ENCODE measurements around the gene KRT71. TPM values are rescaled to one million over a fixed set of nuclear protein-coding genes. Genes with fewer than 3 reads are reported as not detected.

KRT71 gene
- total RNA-seq, 1 experiment from 2014 or later = not detected

GRCh38 chr12:52496590-52497071 lies 56.3 kb downstream of the KRT71 start:
- Histone ChIP-seq H3K27ac (ENCODE audit: low read depth, low read length) (peak overlapping the region; percentile 80), H3K9me2 (ENCODE audit: insufficient read depth) (no peaks in the 10 kb centered on the region), H2AFZ (ENCODE audit: low read depth, low read length, poor library complexity, severe bottlenecking) (no peak overlapping the region), H3K4me1 (ENCODE audit: control insufficient read depth in 1 of 2, insufficient read depth in 2 of 2, low read length in 2 of 2) (peaks cover 29 to 78% of the 10 kb centered on the region in 2 experiments), H3K79me2 (ENCODE audit: insufficient read depth, low read length) (no peaks in the 10 kb centered on the region), H3K27me3 (ENCODE audit: insufficient read depth, low read length) (no peaks in the 10 kb centered on the region), H3K36me3 (ENCODE audit: control insufficient read depth in 1 of 2, insufficient read depth in 2 of 2, low read length in 2 of 2) (no peaks in the 10 kb centered on the region), H3K9ac (ENCODE audit: low read length) (peak overlapping the region; percentile 59), H4K20me1 (ENCODE audit: insufficient read depth) (no peaks in the 10 kb centered on the region), H3K9me3 (ENCODE audit: control insufficient read depth in 1 of 2, insufficient read depth in 1 of 2, low read depth in 1 of 2, low read length in 2 of 2) (no peaks in the 10 kb centered on the region), H3K4me2 (ENCODE audit: low read length) (peak overlapping the region; percentile 73), H3K4me3 (replicated peaks in 1 of 2; ENCODE audit: low read depth in 1 of 2, low read length in 2 of 2) (peak overlapping the region in 1 of 2 experiments; percentile 30; a peak in 1 of 4 replicates)
- POLR2A ChIA-PET = interaction anchor here (0.5 to 0.7 kb wide), 2 partner anchors 11 to 197 kb away, joined by 3 read pairs; no protein-coding TSS in a partner anchor
- CTCF ChIA-PET = no interaction called here
- RAD21 ChIA-PET (ENCODE audit: low non-redundant PET in 1 of 2, low total read pairs in 2 of 2, uncharacterized antibody in 2 of 2, unreplicated experiment in 2 of 2) = no interaction called here
- BruUV-seq (replicated peaks) = no TSS peak
- ATAC-seq = peak; percentile 85
- peak; percentile 80 for DNase-seq (ENCODE audit: low read depth, low spot score)
- intact Hi-C loops (cut with micrococcal nuclease) = no loop called here
- no peak for TF ChIP-seq EZH2 (IDR thresholded peaks at IDR 0.05)
- TF ChIP-seq ZBTB33 (IDR thresholded peaks at IDR 0.05; ENCODE audit: extremely low read depth, insufficient replicate concordance, low read length) = no peak
- TF ChIP-seq CEBPB (IDR thresholded peaks at IDR 0.05; ENCODE audit: low read depth) = peak; percentile 44; the same call in 1 of the 2 replicates
- no peak for TF ChIP-seq POLR2A (IDR thresholded peaks at IDR 0.05; ENCODE audit: borderline replicate concordance, extremely low read depth, insufficient read depth, insufficient read length)
- no peak for TF ChIP-seq ZNF274 (IDR thresholded peaks at IDR 0.05; ENCODE audit: low read depth, low read length)
- peak; percentile 70 for TF ChIP-seq SP1 (IDR thresholded peaks at IDR 0.05; ENCODE audit: low read depth)
- peak; percentile 37 for TF ChIP-seq YY1 (IDR thresholded peaks at IDR 0.05; ENCODE audit: extremely low read depth, insufficient replicate concordance, low read depth, low read length)
- peak; percentile 78 for TF ChIP-seq FOSL1 (IDR thresholded peaks at IDR 0.05; ENCODE audit: low read depth)
- no peak for TF ChIP-seq ELF1 (IDR thresholded peaks at IDR 0.05; ENCODE audit: borderline replicate concordance, low read depth)
- no peak for TF ChIP-seq EZH2phosphoT487 (IDR thresholded peaks at IDR 0.05; ENCODE audit: borderline replicate concordance)
- no peak for TF ChIP-seq RAD21 (IDR thresholded peaks at IDR 0.05; ENCODE audit: low read depth)
- TF ChIP-seq SRF (IDR thresholded peaks at IDR 0.05; ENCODE audit: low read depth) = no peak
- peak; percentile 78 for TF ChIP-seq JUND (IDR thresholded peaks at IDR 0.05)
- TF ChIP-seq ATF3 (IDR thresholded peaks at IDR 0.05) = no peak
- no peak for TF ChIP-seq REST (IDR thresholded peaks at IDR 0.05; ENCODE audit: low read depth)
- TF ChIP-seq TCF7L2 (IDR thresholded peaks at IDR 0.05; ENCODE audit: borderline replicate concordance, extremely low read depth, insufficient read depth, insufficient read length) = peak; percentile 31
- TF ChIP-seq MAX (IDR thresholded peaks at IDR 0.05) = peak; percentile 71; the same call in 1 of the 2 replicates
- TF ChIP-seq POLR2AphosphoS5 (IDR thresholded peaks at IDR 0.05; ENCODE audit: low read depth, low read length) = peak; percentile 29; the same call in 1 of the 2 replicates
- peak; percentile 70; the same call in 1 of the 2 replicates for TF ChIP-seq SIN3A (IDR thresholded peaks at IDR 0.05; ENCODE audit: low read depth)
- TF ChIP-seq CBX3 (IDR thresholded peaks at IDR 0.05; ENCODE audit: low read depth) = 0 out of 2 replicates have a peak, but pooled peaks have one; percentile 70
- TF ChIP-seq EGR1 (IDR thresholded peaks at IDR 0.05; ENCODE audit: low read depth) = no peak
